Stimulated activated CD4-positive, alpha-beta T cell treated with anti-CD3 and anti-CD28 coated beads, Interleukin-4, amount 100 ng/mL, for 1 hour (primary cell): Measurements from ENCODE around the gene ABCA5.
"Not testable (repeated sequence)": the region's sequence is repeated elsewhere in the genome, so short reads cannot be mapped to it uniquely, and the experiment has no call there.

ENCODE experiments used
- DNase-seq: peaks from one replicate; pipeline ENCODE4 v3.0.0-alpha.2; 2020

ABCA5 gene

DNA sequence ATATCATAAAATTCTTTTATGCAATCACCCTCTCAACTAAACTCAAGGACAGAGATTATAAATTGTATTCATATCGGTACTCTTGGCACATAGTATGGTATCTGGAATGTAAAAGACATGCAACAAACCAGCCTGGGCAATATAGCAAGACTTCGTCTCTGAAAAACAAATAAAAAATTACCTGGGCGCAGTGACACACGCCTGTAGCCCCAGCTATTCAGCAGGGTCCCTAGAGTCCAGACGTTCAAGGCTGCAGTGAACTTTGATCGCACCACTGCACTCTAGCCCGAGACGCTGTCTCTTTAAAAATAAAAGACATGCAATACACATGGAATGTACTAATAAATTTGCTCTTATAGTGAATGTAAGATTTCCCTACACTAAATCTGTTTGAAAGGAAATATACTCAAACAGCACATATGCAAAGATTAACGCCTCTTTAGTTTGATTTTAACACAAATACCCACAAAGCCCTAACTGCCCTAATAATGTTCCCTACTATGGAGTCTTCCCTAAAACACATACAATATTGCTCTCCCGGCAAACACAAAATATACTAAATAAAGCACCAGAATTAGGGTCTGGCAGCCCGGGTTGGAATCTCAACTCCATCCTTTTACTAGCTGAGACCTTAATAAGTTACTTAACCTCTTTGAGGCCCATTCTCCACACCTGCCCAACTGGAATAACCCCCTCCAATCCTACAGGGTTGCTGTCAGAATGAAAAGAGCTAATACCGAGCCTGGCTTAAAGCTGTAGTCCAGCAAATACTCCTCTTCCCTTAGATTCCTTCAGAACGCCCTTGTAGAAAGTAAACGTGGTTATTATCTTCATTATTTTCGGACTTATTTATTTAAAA lies 1.2 kb downstream of the ABCA5 start:
- no peak for DNase-seq

- no peak for DNase-seq
Observed at GRCh38 chr17:69323806-69324205, 3.1 kb downstream of the ABCA5 start.

- DNase-seq, result no peak
Observed at GRCh38 chr17:69320908-69321238, 6.1 kb downstream of the ABCA5 start.

- DNase-seq, result no peak
Observed at GRCh38 chr17:69320210-69320907, 6.6 kb downstream of the ABCA5 start.

- no peak for DNase-seq
Observed at GRCh38 chr17:69317625-69318024, 9.3 kb downstream of the ABCA5 start.

DNA sequence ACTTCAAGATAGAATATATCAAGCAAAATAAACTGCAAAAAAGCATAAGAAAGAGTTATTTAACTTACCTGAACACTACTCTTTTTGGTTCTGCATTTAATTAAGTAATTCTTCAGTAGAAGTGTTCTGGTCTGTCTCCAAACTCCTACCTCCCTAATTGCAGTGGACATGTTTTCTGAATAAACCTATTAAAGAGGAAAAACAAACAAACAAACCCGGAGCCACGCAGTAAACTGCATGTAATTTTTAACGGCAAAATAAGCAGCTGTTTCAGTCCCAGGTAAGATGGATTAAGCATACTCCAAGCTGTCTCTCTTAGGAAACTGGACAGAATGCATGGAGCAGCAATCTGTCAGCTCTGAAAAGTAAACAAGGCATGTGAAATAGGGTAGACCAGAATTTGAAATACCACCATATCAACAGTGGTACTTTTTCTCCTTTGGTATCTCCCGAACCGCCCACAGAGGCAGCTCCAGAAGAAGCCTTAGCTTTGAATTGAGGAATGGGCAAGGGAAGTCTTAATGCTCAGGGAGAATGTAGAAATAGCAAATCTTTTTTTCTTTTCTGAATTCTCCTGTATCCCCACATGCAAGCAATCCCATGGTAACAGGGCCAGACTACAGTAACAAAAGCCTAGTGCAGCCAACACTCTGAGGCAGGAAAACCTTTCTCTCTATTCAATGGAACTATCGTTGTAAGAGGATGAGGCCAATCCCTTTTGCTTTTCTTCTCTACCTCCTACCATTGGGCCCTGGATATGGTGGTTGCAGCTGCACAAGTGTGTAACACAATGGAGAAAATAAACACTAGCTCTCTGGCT lies 12.5 kb downstream of the ABCA5 start:
- DNase-seq, result no peak

GRCh38 chr17:69305177-69305576 lies 21.8 kb downstream of the ABCA5 start:
- DNase-seq, result no peak

GRCh38 chr17:69302682-69303081 lies 24.3 kb downstream of the ABCA5 start:
- DNase-seq, result no peak

DNA sequence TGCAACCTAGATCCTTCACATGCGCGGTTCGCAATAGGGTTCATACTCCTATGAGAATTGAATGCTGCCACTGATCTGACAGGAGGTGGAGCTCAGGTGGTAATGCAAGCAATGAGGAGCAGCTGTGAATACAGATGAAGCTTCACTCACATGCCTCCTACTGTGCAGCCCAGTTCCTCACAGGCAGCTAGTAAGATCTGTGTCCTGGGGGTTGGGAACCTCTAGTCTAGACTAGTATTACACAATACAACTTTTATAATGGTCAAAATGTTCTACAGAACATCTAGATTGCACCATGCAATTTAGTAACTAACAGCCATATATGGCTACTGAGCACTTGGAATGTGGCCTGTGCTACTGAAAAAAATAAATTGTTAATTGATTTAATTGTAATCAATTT lies 26.7 kb downstream of the ABCA5 start:
- DNase-seq, result no peak

GRCh38 chr17:69298120-69298722 lies 28.7 kb downstream of the ABCA5 start:
- not testable (repeated sequence) for DNase-seq

DNA sequence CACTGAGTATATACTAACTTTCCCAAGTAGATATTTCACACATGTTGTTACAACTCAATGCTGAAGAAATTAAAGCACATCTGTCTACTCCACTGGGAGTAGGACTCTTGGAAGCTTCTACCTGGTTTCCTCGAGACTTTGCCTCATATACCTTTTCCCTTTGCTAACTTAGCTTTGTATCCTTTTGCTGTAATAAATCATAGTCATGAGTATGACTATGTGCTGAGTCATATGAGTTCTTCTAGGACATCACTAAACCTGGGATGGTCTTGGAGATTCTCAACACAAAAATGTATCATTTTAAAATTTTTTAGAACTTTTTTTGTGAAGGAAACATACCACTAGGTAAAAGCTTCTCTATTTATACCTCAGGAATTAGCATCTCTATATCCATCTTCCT lies 39.8 kb downstream of the ABCA5 start:
- no peak for DNase-seq

DNA sequence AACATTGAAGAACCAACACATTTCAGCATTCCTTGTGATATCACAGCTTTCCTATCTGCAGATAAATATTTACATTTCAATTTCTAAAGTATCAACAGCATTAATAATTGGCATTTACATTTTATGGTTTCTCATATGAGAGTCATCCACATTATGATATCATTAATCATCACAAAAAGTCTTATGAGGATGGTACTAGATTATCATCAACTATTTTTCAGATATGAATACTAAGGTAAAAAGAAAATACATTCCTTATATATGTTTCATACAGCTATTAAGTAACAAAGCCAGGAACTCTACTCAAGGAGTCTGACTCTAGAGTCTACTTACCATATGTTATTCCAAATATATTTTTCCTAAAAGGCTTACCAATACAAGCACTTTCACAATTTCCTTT lies 40.7 kb downstream of the ABCA5 start:
- no peak for DNase-seq

- no peak for DNase-seq
Observed at GRCh38 chr17:69284646-69285045, 42.3 kb downstream of the ABCA5 start.

- DNase-seq, result no peak
Observed at GRCh38 chr17:69282002-69282401, 44.9 kb downstream of the ABCA5 start.

DNA sequence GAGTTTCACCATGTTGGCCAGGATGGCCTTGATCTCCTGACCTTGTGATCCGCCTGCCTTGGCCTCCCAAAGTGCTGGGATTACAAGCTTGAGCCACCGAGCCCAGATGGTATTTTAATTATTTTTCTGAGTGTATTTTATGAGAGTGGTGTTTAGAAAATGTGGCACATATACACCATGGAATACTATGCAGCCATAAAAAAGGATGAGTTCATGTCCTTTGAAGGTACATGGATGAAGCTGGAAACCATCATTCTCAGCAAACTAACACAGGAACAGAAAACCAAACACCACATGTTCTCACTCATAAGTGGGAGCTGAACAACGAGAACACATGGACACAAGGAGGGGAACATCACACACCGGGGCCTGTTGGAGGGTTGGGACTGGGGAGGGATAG lies 50.7 kb downstream of the ABCA5 start:
- not testable (repeated sequence) for DNase-seq

DNA sequence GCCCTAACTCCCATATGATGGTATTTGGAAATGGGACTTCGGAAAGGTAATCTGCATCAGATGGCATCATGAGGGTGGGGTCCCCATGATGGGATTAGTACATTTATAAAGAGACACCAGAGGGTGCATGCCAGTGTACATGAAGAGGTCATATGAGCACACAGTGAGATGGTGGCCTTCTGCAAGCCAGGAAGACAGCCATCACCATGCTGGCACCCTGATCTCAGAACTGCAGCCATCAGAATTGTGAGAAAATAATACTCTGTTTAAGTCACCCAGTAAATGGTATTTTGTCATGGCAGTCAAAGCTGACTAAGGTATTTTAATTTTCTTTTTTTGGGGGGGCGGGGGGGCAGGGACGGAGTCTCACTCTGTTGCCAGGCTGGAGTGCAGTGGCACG lies 51.2 kb downstream of the ABCA5 start:
- DNase-seq, result no peak

DNA sequence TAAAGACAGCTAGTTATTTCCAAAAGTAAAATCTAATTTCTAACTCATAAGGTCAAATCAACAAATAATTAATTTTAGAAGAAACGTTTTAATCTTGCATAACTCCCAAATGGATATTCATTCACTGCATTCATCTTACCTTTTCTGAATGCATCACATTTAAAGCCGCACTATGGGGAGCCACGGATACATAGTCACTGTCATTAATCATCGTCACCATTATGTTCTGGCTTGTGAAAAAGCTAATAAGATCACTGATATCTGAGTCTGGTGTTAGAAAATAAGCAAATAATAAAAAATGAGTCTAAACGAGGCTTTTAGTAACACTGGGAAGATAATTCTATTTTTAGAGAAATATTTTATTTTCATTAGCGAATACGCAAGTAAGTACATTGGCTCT lies 55.9 kb downstream of the ABCA5 start:
- DNase-seq, result no peak

DNA sequence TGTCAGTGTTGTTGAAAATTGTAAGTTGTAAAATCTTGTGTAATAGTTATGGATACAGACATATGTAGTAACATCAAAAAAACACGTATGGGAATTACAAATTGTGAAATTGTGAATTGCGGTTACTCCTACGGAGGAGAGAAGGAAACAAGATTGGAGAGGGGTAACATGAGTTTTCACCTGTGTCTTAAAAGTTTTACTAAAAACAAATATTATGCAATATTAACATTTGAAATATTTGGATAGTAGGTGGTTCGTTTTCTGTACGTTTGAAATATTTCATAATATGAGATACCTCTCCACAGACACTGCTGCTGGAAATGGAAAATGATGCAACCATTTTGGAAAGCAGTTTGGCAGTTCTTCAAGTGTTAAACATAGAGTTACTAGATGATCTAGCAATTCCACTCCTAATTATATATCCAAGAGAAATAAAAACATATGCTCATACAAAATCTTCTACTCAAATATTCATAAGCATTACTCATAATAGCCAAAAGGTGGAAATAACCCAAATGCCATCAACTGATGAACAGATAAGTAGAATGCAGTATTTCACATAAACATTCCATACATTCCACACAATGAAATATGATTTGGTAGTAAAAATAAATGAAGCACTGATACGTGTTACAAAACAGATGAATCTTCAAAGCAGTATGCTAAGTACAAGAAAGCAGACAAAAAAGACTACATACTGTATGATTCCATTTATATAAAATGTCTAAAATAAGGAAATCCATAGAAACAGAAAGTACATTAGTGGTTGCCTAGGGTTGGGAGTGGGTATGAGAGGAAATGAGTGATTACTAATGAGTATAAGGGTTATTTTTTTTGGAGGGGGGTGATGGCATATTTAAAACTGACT lies 57.6 kb downstream of the ABCA5 start:
- DNase-seq, result no peak

GRCh38 chr17:69268543-69269014 lies 58.4 kb downstream of the ABCA5 start:
- DNase-seq, result no peak

GRCh38 chr17:69267219-69267618 lies 59.7 kb downstream of the ABCA5 start:
- DNase-seq, result no peak

- DNase-seq, result no peak
Observed at GRCh38 chr17:69265873-69266272, 61.1 kb downstream of the ABCA5 start.

- no peak for DNase-seq
Observed at GRCh38 chr17:69254187-69254586, 72.7 kb downstream of the ABCA5 start.
